ENCODE results near the gene COQ10A.

- no peak for TF ChIP-seq EZH2 (IDR thresholded peaks at IDR 0.05; ENCODE audit: low read length)
- no peak for TF ChIP-seq CTCF (optimal IDR thresholded peaks at IDR 0.05 in 1 of 3, IDR thresholded peaks at IDR 0.05 in 1 of 3, conservative IDR thresholded peaks at IDR 0.05 in 1 of 3; ENCODE audit: extremely low read depth in 1 of 3, insufficient read depth in 2 of 3, low read length in 3 of 3)
Measured at GRCh38 chr12:56222531-56222895, 44.2 kb upstream of the COQ10A start.
